RPMI8226 (cell line): ENCODE data around the gene PCGF2.
"Not testable (repeated sequence)": the region's sequence is repeated elsewhere in the genome, so short reads cannot be mapped to it uniquely, and the experiment has no call there.

ENCODE experiments used
- DNase-seq: peaks from one replicate; pipeline ENCODE4 v3.0.0-alpha.2; 2015

The PCGF2 gene

GRCh38 chr17:38733982-38734973 is 13.9 kb downstream of the PCGF2 start:
- DNase-seq = no peak

DNA sequence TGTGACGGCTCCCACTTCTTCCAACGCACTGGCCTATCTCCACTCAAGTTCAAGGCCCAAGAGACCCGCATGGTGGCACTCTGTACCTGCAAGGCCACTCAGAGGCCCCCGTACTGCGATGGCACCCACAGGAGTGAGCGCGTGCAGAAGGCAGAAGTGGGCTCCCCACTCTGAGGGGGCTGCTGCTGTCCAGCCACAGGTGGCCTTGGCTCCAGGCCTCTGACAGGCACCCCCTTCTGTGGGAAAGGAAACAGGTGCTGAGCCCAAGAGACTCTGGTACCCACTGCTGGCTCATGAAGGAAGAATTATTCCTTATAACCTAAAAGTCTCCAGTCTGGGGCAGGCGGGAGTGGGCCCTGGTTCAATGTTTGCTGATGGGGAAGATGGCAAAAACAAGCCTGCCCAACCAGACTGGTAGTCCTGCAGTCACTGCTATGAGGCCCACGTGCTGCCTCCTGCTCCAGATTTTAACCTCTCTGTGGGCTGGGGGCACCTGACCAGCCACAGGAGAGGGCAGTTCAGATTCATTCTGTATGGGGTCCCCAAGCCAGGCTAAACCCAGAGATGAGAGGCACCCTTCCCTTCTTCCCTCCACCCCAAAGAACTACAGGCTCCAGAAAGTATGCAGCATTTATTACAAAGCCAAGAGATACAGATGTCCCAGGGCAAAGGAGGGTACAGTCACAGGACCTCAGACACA is 14.7 kb downstream of the PCGF2 start:
- DNase-seq = no peak

DNA sequence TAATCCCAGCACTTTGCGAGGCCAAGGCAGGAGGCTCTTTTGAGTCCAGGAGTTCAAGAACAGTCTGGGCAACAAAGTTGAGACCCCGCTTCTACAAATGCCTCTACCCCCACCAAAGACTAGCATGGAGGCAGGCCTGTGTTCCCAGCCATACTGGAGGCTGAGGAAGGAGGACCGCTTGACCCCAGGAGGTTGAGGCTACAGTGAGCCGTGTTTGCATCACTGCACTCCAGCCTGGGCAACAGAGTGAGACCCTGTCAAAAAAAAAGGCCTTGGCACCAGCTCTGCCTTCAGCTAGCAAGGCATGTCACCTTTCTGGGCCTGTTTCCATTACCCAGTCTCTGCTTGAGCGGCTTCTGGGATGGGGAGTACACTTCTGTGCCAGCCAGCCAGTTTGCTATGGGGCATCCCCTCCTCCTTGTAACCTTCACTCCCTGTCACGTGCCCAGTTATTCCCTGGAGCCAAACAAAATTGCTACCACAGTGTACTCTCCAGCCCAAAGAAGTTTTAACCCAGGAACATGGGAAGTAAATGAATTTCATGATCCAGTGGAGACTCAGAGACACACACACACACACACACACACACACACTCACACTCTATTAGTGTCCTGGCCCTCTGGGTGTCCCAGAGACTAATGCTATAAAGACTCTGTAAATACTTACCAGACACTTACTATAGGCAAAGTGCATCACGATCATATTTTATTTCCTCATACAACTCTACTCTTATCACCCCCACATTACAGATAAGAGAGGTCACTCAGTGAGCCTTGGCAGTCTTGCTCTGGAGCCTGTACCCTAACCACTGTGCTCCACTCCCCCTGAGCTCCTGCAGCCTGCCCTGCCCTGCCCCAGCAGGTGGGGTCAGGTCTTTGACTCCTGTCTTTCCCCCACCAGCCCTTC is 15.5 kb downstream of the PCGF2 start:
- DNase-seq = no peak

GRCh38 chr17:38731526-38732294 is 16.4 kb downstream of the PCGF2 start:
- DNase-seq = no peak

- DNase-seq = peak; percentile 84
Observed at GRCh38 chr17:38730526-38731379, 17.4 kb downstream of the PCGF2 start.

- DNase-seq = peak; percentile 95
Observed at GRCh38 chr17:38729886-38730525, 18.1 kb downstream of the PCGF2 start, which contains the start of gene CISD3. Gene CISD3, plus strand, starts transcription at chr17:38730341. Its CDS starts 18 bp downstream, at chr17:38730359.

DNA sequence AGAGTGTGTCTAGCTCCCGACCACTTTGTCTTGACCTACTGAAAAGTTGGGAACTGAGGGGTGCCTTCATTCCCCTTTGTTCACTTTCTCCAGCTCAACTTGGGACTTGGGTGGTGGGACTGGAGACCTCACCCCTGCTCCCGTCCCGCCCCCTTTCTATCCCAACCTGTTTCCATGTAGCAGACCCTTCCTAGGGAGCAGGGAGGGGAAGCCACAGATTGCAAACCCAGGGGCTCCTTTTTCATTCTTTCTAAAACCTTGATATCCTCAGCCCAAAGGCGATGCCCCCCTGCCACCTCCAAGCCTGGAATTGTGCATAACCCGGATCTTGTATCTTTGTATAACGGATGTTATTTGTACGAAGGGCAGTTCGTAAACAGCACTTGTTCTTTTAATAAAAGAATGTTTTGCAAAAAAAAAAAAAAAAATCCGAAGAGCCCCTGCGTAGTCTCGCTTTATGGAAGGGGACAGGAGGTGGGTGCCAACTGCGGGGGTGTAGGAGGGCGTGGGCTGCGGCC is 18.7 kb downstream of the PCGF2 start:
- DNase-seq = no peak

- DNase-seq = no peak
Observed at GRCh38 chr17:38728290-38728831, 19.8 kb downstream of the PCGF2 start.

DNA sequence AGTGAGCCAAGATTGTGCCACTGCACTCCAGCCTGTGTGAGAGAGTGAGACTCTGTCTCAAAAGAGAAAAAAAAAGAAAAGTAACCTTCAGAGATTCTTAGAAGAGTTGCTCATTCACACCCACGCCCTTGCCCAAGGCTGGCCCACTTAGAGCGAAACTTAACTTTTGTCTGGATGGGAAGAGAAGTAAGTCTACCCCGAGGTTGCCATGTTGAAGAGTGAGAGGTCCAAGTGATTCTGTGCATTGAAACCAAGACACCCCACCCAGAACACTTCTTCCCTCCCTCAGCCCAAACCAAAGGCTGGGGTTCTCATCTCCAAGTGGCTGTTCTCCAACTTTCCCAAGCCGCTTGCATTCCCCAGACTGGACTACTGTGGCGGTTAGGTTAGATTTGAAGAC is 20.4 kb downstream of the PCGF2 start:
- no peak for DNase-seq

- not testable (repeated sequence) for DNase-seq
Observed at GRCh38 chr17:38726145-38726544, 22.0 kb downstream of the PCGF2 start.

GRCh38 chr17:38725066-38725465 is 23.1 kb downstream of the PCGF2 start:
- no peak for DNase-seq

DNA sequence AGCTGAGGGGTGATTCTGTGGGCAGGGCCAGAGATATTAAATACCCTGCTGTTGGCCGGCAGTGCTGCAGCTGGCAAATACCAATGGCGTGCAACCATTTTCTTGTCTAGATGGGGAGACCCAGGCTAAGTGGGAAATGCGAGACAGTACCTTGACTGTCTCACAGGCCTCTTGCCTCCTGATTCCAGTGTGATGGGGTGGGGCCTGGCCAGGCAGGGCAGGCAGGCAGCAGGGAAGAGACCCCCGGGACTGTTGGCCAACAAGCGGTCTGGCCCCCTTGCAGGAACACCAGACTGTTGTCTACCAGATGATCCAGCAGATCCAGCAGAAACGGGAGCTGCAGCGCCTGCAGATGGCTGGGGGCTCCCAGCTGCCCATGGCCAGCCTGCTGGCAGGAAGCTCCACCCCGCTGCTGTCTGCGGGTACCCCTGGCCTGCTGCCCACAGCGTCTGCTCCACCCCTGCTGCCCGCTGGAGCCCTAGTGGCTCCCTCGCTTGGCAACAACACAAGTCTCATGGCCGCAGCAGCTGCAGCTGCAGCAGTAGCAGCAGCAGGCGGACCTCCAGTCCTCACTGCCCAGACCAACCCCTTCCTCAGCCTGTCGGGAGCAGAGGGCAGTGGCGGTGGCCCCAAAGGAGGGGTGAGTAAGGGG is 23.7 kb downstream of the PCGF2 start:
- DNase-seq = peak; percentile 86

- no peak for DNase-seq
Observed at GRCh38 chr17:38721802-38722201, 26.3 kb downstream of the PCGF2 start.

GRCh38 chr17:38720941-38721340 is 27.2 kb downstream of the PCGF2 start:
- no peak for DNase-seq

DNA sequence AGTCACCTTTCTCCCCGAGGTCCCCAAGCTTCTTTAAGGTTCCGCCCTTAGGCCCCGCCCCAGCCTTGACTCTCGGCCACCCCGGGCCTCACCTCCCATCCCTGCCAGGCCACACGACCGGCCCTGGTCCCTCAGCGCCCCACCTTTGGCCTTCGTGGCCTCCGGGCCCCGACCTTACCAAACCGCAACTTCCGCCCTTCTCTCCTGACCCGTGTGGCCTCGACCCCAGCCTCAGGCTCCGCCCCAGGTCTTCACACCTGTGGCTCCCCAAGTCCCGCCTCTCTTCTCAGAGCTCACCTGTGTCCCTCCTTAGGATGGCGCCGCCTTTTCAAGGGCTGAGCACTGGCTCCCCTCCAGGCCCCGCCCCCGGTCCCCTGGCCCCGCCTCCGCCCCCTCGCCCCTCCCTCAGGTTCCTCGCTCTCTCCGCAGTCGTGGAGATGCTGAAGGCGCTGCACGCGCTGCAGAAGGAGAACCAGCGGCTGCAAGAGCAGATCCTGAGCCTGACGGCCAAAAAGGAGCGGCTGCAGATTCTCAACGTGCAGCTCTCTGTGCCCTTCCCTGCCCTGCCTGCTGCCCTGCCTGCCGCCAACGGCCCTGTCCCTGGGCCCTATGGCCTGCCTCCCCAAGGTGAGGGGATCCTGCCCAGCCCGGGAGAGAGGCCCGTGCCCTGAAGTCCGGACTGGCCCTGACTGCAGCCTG is 28.0 kb downstream of the PCGF2 start:
- no peak for DNase-seq

- no peak for DNase-seq
Observed at GRCh38 chr17:38719289-38719942, 28.7 kb downstream of the PCGF2 start.

GRCh38 chr17:38717139-38717745 is 30.9 kb downstream of the PCGF2 start:
- no peak for DNase-seq
